NK-92 (cell line): ENCODE results near the gene MRFAP1L1.
A peak's percentile ranks its signal among the peaks of the same experiment; 100 is the strongest.
"Not testable (repeated sequence)": the region's sequence is repeated elsewhere in the genome, so short reads cannot be mapped to it uniquely, and the experiment has no call there.

Experiments
- DNase-seq: peaks from one replicate; lab custom pipeline; 2025; ENCODE audit not compliant: unreplicated experiment; lab: John Stamatoyannopoulos, UW

The MRFAP1L1 gene

DNA sequence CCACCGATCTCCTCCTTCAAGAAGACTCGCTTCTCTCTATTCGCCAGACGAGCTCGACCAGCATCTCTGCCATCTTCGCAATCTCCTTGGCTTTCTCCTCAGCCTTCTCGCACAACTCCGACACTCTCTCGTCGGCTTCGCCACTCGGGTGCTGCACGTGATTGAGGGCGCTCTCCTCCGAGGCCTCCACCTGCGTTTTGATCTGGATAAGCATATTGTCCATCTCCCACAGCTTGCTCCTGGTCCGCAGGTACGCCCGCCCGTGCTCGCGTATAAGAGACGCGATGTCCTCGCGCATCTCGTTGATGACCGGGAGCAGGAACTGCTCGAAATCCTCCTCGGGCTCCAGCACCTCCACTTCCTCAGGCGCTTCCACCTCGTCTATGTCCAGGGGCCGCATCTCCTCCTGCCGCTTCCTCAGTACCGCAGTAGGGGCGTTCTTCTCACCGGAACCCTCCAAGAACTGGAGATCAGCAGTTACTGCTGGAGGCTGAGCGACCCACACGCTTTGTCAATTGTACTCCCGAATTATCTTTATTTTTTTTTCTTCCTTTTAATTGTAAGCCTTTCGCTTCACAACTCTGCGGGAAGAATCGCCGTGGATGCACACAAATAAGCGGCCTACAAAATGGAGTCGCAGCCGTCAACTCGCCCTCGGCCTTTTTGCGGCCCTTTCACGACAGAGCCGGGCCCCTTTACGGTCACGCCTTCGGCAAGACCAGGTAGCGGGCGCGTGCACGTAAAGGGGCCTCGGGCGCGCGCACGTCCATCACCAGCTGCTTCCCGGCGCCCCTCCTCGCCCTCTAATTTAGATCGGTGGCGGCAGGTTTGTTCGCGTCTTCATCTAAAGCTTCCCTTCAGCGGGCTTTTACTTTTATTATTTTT, at the start of gene MRFAP1L1:
MRFAP1L1 (minus strand) TSS at position 636 of the 885 bp plus-strand sequence; CDS start at position 400, 236 bp downstream.
- DNase-seq: peak; percentile 87

DNA sequence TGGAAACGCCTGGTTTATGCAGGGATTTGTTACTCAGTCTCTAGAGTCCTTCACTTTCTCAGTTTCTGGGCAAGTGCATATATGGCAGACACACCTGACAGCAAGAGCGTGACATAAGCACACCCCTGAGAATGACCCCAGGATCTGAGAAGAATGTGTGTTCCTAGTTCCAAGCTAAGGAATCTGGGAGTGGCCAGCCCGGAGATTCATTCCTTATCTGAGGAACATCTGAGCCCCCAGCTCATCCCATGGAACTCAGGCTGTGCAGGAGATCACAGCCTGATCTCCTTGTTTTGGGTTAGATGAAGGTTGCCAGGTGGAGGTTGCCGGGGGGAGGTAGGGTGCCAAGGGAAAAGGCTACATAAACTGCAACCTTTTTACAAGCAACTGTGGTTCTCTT, 49.1 kb upstream of the MRFAP1L1 start:
- DNase-seq: no peak

DNA sequence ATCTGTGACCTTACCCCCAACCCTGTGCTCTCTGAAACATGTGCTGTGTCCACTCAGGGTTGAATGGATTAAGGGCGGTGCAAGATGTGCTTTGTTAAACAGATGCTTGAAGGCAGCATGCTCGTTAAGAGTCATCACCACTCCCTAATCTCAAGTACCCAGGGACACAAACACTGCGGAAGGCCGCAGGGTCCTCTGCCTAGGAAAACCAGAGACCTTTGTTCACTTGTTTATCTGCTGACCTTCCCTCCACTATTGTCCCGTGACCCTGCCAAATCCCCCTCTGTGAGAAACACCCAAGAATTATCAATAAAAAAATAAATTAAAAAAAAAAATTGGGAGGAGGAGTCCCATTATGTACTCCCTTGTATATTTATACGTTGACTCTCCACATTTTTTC, 46.7 kb upstream of the MRFAP1L1 start:
- not testable (repeated sequence) for DNase-seq

DNA sequence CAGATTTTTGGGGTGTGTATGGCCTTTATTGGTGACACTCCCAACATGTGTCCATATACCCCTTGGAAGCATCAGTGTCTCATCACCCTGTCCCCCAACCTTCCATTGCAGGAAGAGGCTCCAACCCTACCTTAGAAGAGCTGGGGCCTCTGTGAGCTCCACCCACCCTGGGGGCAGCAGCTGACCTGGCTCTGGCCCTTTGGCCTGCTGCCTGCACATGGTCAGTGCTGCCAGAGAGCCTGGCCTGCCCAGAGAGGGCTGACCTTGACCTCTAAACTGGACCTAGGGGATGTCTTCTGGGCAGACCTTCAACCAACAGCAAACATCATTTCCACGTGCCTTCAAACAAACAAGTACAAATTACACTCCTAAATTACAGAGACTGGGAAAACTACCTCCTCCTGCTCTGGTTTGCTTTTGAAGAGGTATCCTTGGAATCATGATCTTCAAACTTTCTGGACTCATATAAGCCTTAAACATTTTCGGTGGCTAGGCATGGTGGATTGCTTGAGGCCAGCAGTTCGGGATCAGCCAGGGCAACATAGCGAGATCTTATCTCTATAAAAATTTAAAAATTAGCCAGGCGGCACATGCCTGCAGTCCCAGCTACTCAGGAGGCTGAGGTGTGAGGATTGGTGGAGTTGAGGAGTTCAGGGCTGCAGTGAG, 45.6 kb upstream of the MRFAP1L1 start:
- DNase-seq: no peak

DNA sequence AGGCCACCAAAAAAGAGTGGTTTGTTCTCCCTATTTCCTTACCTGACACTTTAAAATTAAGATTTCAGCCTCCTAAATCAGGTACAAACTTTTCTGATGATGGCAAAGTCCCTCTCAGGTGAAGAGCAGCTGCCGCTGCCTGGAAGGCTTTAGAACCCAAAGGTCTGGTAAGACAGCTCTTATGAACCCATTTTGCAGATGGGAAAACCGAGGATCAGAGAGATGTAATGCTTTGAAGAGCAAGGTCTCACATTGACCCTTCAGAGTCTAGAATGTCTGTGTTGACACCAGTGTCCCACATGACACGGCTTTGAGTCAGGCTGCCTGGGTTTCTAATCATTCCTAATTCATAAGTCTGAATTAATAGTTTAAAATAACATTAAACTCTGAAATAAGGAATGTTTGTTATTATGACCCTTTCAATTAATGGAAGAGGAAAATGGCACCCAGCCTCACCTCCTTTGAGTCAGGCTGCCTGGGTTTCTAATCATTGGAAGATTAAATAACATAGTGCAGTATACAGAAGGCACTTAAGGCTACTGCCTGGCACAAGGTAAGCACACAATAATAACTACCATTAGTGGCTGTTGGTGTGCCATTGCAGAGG, 44.9 kb upstream of the MRFAP1L1 start:
- no peak for DNase-seq

DNA sequence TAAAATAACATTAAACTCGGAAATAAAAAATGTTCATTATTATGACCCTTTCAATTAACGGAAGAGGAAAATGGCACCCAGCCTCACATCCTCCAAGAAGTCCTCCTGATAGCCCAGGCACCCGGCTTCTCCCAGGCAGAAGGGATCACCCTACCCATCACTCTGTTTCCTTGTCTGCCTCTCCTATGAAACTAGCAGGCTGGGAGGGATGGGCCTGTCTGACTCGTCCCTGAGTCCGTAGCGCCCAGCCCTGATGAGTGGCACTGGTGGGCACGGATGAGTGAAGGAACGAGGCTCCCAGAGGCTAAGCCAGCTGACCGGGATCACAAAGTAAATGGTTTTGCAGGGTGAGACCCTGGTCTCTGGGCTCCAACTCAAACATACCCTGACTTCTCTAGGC, 44.2 kb upstream of the MRFAP1L1 start:
- DNase-seq: no peak

DNA sequence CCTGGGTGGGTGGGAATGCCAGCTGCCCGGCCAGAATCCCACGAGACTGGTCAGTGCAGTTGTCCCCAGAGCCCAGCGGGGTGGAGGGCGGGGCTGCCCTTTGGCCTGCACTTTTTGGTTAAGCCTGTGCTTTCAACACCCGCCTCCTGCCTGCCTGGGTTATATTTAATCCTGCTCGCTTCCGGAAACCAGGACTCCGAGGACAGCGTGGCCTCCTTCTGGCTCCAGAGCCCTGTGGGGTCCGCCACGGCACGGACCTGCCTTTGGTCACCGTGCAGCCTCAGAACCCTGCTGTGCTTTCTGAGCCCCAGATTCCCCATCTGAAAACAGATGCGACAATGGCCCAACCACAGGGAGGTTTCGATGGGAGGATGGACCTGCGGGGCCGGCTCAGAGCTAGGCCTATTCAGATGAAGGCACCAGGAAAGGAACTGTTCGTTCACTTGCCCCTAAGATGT, 43.5 kb upstream of the MRFAP1L1 start:
- DNase-seq: no peak

DNA sequence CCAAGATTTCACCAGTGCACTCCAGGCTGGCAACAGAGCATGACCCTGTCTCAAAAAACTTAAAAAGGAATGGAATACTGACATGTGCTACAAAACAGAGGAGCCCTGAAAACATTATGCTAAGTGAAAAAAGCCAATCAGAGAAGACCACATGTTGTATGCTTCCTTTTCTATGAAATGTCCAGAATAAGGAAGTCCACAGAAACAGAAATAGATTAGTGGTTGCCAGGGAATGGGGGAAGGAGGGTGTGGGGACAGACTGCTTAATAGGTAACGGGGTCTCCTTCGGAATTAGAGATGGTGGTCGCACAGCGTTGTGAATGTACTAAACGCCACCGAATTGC, 42.8 kb upstream of the MRFAP1L1 start:
- DNase-seq: no peak

DNA sequence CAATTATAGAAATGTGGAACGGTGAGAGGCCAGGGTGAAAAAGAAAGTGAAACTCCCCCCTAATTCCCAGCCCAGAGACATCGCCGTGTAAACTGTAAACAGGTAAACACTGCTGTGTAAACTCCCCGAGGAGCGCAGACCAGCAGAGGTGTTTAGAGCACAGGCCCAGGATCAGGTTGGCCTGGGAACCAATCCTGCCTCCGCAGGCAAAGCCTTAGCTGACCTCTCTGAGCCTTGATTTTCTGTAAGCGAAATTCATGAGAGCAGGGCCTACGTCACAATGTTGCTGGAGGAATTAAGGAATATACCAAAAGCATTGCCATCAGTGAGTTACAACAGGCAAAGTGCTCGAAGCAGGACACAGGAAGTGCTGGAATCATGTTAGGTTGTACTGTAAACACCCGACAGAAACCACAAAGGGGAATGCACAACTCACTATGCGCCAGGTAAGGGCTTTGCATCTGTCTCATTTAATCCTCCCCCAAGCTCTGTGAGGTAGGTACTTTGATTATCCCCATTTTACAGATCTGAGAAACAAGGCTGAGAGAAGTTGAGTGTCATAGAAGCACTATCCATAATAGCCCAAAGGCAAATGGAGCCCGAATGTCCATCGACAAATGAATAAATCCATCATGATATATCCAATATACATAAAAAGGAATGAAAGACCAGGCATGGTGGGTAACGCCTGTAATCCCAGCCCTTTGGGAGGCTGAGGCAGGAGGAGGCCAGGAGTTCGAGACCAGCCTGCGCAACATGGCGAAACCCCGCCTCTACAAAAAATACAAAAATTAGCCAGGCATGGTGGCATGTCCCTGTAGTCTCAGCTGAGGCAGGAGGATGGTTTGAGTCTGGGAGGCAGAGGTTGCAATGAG, 42.2 kb upstream of the MRFAP1L1 start:
- DNase-seq: no peak

DNA sequence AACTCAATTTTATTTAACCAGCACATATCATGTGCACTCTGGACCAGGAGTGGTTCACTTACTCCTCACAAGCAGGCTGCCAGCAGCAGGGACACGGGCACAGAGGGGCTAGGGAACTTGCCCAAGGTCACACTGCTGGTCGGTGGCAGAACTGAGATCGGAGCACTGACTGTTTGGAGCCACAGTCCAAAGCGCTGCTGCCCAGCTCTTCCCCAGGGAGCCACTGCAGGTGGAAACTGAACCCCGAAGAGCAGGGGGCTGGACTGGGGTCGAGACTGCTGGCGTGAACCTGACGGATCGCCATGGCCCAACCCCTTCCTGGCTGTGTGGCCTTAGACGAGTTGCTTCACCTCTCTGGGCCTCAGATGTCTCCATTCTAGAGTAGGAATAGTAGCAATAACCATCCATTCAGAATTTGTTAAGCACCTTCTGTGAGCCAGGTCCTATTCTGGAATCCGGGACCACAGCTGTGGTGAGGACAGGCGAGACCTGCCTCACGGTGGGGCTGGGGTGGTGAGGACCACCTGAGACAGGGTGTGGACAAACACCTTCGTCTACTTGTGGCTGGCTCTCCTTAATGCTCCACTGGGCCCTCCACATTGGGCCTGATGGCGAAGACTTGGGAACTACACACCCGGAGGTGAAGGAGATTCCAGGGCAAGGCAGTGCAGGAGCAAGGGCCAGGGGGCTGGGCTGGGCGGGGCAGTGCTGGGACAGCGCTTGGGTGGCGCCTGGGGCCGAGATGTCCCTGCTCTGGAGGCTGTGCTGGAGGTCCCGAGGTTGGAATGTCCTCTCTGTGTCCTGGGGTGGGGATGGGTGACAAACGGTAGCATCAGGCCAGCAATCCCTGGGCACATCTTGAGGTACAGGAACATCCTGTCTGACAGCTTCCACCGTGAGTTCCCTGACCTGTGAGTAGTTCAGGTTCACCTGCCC, 40.9 kb upstream of the MRFAP1L1 start:
- DNase-seq: no peak

DNA sequence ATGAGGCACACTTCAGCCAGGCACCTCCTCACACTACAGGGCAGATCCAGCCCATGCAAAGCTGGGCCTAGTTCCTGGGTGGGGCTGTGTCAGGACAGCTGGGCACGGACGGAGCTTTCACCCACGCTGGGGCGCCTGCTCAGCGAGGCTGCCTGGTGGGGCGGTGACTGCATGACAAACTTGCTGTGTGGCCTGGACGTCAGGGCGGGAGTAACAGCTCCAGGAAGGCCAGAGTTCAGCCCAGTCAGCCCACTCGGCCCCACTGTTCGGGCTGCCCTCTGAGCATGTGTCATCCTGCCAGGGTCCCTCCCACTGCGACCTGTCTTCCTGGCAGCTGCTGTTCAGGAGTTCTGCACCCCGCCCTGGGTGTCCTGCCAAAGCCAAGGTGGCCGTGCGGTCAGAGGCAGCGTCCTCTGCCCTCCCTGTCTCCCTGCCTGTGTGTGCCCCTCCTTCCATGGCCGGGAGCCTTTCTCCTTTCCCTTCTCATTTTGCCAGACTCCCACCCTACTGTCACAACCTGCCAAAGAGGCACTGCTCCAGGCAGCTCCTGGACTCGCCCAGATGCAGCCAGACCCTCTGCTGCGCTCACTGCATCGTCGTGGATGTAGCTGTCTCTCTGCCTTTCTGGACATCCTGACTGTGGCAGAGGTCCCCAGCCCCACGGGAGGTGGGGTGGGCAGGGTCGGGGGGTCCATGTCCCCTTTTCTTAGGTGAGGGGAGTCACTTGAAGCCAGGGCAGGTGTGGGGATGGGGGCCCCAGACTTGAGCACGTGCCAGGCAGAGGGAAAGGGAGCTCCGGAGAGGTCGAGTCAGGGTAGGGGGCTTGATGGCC, 39.9 kb upstream of the MRFAP1L1 start:
- no peak for DNase-seq

DNA sequence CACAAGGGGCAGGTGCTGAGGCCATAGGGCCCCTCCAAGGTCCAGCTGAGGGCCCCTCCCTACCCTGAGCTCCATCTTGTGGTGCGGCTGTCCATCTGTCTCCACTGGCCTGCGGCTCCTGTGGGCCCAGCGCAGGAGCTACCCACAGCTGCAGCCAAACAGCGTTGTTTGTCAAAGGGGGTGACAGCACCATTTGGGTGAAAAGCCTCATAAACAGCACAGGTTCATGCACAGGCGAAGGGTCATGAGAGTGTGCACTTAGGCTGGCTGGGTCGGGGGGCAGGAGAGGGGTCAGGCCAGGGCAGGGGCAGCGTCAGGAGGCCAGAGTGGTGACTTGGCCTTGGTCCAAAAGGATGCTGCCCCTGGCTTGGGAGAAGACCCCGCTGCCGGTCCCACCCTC, 38.6 kb upstream of the MRFAP1L1 start:
- DNase-seq: no peak

DNA sequence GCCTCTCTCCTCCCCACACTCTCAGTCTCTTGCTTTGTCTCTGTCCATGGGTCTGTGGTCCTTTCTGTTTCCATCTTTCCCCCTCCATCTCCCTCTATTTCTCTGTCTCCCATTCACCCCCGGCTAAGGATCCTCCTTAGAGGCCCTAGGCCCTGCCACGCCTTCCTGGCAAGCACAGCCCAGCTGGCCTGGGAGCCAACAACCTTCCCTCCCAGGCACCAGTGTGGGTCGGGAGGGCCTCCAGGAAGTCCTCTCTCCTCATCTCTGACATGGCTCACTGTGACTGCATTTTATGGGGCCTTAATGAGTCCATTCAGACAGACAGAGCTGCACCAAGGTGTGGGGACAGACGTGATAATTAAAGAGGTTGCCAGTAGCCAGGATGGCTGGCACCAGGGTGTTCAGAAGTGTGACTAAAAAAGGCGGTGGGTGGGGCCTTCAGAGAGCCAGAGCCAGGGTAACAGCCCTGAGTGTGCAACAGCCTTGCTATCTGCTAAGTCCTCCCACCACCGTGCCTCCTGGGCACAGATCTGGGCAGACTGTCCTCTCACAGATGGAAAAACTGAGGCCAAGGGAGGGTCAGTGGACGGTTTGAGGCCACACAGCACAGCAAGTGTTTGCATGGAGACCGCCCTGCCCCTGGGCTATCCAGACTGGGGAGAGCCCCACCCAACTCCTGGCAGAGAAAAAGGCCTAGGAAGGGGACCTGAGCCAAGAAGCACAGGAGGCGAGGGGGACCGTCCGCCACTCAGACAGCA, 37.8 kb upstream of the MRFAP1L1 start:
- DNase-seq: no peak

DNA sequence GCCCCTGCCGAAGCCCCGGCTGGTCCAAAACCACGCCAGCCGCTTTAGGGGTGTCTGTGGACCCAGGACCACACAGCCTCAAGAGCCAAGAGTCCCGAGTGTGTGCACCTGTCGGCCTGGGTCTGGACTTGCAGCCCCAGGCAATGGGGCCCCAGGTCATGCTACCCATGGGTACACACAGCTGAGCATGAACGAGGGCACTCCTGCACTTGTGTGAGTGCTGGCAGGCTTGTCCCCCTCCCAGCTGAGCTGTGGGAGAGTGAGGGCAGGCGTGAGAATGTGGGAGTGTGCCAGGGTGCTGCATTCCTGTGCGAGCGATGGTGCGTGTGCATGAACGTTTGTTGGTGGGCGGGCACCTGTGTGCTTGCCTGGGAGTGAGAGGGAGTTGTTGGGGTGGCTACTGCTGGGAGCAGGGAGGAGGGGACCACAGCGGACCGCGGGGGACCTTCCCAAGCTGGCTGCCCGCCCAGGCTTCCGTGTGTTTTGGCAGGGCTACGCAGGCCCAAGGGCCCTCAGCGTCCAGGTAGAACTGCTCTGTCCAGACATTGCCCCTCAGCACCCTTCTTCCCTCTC, 37.1 kb upstream of the MRFAP1L1 start:
- DNase-seq: no peak

DNA sequence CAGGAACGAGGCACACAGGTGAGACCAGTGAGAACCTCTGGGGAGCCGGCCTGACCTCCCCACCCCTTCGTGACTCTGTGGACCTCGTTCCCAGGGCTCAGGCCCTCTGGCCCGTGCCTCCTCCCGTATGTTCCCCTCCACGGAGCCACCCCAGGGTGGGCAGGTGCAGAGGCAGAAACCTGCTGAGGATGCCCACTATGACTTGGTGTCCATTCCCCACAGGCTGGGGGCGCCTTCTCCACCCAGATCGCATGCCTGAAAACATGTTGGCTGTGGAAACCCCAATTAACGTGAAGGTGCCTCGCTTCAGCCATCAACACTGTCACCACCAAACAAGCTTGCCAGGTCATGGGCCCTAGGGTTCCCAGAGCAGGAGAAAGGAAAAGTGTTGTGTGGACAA, 33.3 kb upstream of the MRFAP1L1 start:
- no peak for DNase-seq

DNA sequence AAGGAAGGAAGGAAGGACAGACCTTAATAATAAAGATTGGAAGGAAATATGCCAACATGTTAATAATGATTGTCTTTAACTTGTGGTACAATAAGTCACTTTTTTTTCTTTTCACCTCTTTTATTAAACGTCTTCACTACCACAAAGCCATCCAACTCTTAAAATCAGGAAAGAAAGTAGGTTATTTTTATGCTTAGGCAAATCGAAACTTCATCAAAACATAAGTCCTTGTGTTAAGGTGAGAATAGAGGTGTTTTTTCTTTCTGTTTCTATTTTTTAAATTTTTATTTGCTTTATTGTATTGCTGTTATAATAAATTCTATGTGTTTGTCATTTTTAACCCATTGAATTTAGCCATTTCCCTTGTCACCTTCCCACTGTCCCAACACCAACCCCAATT, 32.8 kb upstream of the MRFAP1L1 start:
- no peak for DNase-seq

DNA sequence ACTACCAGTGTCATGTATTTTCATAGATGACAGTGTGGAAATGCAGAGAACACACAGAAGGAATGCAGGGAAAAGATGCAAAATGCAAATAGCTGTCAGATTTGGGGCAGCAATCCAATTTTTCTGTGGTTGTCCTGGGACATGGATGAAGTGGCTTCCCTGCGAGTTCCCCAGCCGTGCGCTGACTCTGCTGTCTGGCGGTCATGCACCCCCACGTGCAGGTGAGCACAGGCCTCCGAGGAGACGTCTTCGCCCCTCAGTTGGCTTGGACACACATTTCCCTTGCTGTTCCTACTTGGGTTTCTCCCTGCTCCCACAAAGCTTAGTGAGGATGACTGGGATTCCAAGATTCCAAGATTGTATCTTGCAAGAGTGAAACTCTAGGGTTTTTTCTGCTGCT, 30.7 kb upstream of the MRFAP1L1 start:
- DNase-seq: no peak

DNA sequence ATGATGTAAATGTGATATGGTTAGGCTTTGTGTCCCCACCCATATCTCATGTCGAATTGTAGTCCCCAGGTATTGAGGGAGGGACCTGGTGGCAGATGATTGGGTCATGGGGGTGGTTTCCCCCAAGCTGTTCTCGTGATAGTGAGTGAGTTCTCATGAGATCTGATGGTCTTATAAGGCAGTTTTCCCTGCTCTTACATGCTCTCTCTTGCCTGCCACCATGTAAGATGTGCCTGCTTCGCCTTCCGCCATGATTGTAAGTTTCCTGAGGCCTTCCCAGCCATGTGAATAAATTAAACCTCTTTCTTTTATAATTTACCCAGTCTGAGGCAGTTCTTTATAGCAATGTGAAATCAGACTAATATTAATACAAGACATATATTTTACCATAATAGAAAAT, 30.3 kb upstream of the MRFAP1L1 start:
- no peak for DNase-seq
